NCI-H2196 treated with DMSO at 0.1 percent for 48 hours (cell line): ENCODE data around the gene TTR.

ENCODE experiments used
- DNase-seq: peaks from one replicate; lab custom pipeline; 2025; ENCODE audit not compliant: unreplicated experiment; lab: John Stamatoyannopoulos, UW

Gene TTR

DNA sequence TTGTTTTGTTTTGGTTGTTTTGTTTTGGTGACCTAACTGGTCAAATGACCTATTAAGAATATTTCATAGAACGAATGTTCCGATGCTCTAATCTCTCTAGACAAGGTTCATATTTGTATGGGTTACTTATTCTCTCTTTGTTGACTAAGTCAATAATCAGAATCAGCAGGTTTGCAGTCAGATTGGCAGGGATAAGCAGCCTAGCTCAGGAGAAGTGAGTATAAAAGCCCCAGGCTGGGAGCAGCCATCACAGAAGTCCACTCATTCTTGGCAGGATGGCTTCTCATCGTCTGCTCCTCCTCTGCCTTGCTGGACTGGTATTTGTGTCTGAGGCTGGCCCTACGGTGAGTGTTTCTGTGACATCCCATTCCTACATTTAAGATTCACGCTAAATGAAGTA is at the start of gene TTR:
TSS of gene TTR (plus strand) at position 250 of the 400 bp plus-strand sequence. CDS start at position 276, 26 bp downstream.
- DNase-seq, result no peak

DNA sequence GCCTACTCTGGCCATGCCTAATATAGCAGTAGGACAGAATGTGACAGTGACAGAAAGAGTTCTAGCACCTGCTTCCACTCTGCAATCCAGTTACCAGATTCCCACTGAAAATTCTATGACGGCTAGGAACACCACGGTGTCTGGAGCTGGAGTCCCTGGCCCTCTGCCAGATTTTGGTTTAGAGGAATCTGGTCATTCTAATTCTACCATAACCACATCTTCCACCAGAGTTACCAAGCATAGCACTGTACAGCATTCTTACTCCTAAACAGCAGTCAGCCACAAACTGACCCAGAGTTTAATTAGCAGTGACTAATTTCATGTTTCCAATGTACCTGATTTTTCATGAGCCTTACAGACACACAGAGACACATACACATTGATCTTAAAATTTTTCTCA is 45.2 kb upstream of the TTR start:
- no peak for DNase-seq

DNA sequence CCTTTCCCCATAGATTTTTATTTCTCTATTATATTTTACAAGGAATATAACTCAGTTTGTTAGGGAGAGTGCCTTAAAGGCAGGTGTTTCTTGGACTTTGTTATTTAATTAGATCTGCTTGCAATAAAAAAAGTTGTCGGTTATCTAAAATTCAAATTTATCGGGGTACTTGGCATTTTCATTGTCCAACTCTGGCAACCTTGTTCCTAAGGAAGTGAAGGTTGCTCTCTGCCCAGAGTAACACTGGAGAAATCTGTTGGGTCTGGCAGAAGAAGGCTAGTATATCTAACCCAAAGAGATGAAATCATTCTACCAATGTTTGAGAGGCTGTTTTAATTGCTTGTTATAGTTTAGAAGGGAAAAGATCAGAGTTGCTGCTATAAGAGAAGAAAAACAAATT is 42.8 kb upstream of the TTR start:
- DNase-seq, result no peak

DNA sequence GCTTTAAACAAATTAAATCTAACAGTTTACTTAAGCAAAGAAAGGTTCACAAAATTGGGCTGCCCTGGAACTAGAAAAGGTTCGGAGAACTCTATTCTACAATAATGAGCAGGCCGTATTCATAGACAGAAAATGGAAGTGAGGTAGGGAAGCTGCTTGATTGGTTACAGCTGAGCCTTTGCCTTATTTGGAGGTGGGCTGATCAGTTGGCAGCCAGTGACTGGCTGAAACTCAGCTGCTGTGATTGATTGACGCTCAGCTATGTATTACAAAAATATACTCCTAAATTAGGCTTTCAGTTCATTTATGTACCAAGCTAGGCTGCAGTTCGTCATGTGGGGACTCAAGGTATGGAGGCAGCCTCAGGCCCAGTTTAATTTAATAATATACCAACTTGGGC is 42.3 kb upstream of the TTR start:
- DNase-seq, result no peak

DNA sequence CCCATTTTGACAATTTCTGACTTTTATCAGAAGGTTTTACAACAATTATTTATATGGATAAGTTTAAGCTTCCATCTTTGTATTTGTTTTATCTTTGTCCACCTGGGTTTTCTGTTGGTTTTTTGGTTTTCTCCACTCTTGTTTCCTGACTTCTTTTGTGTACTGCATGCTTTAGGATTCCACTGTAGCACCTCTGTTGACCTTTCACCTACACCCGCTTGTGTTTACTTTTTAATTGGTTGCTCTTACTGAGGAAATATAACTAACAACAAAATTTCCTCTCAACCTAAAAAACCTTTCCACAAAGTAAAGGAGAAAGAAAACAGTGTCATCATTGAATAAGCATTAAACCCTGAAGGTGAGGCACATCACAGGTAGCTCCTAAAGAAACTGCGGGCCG is 39.8 kb upstream of the TTR start:
- no peak for DNase-seq

DNA sequence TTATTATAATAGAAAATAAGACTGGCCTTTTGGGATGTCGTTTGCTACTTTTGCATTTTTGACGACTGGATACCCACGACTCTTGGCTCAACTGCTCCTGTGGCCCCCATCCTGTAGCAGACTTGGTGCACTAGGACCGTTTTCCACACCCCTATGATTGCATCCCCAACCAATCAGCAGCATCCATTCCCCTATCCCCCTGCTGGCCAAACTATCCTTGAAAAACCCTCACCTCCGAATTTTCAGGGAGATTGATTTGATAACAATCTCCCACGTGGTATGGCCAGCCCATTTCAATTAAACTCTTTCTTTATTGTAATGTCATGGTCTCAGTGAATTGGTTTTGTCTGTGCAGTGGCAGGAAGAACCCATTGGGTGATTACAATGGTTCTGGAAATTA is 37.9 kb upstream of the TTR start:
- no peak for DNase-seq

DNA sequence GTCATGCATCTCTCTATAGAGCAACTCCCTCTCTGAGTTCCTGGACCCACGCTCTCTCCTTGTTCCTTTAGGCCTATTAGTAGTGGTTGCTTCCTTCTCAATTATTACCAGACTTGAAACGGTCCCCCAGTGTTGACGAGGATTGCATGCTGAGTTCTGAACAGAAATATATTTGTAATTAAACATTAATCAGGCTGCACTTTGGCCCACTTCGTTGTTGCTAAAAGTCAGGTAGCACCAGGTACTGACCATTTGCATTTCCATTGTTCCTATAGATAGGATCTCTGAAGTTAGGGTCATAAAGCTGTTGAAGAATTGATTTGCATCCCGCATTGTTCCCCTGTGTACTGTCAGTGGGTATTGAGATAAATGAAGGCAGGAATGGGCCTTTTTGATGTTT is 36.9 kb upstream of the TTR start:
- DNase-seq, result no peak

DNA sequence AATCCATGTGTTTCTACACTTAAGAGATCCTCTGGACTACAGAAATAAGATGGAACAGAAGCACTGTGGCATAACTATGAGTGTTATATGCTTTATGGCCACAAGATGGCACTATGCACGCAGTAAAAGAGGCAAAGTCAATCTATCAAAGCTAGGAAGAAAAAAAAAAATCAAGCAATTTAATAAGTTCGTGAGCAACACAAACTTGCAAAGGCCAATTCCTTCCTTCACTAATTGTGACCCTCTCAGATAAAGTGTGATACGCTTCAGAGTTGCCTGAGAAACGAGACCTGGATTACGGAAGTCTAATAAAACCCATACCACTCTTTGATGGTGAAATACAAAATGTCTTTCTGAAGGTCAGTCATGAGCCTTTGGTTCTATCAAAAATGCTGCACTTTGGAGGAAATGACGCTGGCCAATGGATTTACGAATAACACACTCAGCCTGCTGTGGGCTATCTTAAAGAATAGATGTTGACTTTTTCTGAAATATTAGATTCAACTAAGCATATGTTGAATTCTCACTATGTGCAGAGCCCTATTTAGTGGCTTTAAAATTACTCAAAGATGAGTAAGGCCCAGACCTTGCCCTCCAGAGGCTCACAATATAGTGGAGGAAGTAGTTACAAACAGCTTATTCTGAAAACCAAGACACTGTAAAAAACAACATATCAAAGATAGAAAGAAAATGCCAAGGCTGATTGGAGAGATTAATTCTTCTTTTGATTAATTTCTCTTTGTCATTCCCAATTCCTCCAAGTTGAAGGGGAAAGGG is 35.5 kb upstream of the TTR start:
- DNase-seq, result peak; percentile 18

DNA sequence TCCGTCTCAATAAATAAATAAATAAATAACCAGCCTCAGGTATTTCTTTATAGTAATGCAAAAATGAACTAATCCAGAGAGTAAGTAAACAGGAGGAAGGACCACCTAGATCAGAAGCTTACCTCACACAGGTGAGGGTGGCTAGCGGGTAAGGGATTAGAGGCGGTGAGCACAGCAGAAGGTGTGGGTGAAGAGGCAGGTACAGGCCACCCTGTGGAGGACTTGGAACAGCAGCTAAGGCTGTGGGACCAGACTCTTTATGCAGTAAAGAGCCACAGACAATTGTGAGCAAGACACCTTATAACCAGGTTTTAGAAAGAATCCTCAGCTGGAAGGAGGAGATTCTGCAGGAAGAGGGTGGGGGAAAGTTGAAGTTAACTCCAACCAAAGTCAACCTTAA is 34.2 kb upstream of the TTR start:
- DNase-seq, result no peak

DNA sequence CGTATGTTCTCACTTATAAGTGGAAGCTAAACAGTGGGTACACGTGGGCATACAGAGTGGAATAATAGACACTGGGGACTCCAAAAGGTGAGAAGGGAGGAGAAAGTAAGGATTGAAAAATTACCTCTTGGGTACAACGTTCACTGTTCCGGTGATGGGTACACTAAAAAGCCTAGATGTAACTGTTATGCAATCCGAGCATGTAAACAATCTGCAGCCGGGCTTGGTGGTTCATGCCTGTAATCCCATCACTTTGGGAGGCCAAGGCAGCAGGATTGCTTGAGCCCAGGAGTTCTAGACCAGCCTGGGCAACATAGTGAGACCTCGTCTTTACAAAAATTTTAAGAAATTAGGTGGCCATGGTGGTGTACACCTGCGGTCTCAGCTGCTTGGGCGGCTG is 33.1 kb upstream of the TTR start:
- DNase-seq, result no peak

DNA sequence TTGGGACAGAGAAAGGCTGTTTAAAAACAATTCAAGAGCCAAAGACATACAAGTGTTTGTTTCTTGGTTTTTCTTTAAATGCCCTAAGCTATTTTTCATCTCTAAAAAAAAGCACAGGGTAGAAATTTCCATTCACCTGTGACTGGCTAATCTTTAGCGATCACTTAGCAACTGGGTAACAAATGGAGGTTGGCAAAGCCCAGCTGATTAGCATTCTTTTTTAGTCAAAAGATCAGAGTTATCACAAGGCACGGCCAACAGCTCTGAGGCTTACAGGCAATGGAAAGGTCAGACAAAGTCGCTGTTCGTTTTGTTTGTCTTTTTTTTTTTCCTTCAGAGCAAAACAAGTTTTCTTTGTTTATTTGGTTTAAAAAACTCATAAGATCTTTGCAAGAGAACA is 29.0 kb upstream of the TTR start:
- DNase-seq, result no peak

DNA sequence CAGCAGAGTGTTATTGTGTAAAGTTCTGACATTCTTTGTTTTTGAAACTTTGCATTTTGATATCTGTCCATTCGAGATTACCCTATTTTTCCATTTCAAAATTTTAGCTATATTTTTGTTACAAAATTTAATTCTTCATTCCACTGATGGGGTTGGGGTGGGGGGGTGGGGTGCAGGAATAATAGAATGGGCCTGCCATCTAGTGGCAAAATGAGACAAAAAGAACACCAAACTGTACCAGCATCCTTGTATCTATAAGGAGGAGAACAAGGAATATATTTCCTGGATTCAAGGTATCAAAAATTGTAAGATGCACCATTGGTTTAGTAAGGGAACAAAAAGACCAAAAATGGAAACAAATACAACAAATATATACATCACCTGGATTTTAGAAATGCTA is 27.9 kb upstream of the TTR start:
- no peak for DNase-seq

DNA sequence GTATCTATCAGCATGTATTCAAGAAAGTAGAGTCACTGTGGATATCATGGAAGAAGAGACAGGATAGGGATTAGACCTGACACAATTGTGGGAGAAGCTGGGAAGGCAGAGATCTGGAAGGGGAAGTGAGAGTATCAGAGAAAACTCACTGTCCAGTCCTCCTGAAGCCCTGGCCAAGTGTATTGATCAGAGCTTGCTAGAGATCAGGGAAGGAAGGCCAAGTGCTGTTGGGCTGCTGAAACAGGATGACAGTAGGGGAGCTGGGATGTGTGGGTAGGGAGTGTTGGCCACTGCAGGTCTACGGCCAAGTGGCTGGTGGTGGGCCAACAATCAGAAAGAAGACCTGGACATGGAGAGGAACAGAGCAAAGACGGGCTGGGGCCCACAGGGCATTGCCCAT is 26.3 kb upstream of the TTR start:
- no peak for DNase-seq

DNA sequence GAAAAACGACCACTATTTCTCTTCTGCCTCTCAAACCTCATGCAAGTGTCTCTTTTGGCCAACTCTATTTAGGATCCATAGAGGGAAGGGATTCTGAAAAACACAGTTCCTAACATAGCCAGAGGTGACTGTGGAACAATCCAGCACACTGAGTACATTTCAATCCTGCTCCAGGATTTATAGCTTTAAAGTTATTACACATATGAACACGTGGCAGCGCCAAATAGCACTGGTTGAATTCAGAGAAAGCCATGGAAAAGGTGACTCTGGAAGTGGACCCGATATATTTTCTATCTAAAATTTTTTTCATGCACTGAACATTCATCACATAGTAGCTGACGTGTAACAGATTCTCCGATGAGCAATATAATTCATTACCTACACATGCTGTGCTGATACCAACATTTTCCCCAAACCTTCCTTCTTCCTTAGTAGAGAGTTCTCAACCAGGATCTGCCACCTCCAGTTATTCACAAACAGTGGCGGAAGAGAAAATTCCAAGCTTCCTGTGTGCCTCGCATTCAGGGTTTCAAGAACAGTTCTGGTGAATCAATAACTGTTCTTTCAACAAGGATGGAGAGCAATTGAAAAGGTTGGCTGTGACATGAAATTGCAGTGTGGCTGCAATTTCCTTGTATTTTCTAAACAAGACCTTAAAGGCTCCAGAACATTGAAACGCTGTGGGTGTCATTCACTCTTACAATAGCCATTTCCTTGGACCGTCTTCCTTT is 25.7 kb upstream of the TTR start:
- DNase-seq, result no peak

DNA sequence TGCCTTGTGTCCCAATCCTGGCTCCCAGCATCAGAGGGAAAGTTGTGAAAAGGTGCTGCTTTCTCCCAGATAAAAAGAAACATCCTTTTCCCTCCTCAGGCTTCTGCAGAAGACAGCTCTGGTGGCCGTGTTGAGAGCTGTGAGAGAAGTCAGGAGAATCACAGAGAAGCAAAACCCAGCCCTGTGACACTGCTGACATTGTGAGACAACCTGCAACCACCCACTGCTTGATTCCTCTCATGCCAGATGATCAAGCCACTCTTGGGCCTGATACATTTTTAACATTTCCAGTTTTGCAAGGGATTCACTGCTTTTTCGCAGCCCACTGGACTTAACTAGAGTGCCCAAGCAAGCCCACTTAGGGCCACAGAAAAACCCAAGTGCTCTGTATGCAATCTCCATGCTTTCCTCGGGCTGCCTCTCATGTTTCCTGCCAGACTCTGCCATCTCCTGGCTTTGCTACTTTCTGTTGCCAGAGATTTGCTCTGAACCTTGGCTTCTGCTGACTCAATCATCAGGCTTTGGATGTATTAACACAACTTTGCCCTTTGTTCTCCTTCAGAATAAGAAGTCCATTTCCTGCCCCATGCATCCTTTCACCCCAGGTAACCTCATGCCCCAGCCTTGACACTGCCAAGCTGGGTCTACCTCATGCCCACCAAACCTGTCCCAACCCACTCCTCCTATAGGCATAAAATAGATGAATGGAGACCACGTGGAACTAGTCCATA is 24.9 kb upstream of the TTR start:
- no peak for DNase-seq

DNA sequence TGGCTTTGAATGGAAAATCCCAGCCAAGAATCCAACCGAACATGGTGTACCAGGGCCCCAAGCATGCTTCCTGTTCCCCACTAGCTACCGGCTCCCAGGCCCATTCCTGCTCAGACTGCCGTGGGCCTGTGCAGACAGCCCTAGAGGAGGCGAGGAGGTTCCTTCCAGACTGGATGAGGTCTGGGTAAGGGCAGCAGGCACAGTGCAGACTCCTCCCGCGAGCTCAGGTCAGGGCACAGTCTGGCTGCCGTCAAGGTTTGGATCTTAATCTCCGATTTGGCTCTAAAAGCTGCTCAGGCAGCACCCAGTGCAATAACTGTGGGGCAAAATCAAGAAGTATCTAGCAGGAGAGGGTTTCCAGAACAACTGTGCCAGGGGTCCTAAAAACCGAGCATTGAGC is 19.3 kb upstream of the TTR start:
- DNase-seq, result no peak

DNA sequence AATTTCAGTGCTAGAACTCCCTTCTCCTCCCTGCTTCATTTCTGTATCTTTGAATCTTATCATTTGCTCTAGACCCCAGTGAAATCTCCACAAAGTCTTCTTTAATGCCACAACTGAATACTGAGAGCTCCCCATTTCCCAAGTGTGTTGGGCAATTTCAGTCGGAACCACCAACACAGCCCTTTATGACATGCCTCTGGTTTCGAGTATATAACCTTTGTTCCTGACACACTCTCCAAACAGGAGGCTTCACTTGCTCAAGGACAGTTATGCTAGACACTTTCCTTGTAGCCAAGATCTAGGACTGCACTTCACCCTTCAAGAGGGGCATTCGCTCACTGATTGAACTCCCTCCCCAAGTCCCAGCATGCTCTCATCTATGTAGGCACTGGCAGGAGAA is 18.6 kb upstream of the TTR start:
- DNase-seq, result no peak

DNA sequence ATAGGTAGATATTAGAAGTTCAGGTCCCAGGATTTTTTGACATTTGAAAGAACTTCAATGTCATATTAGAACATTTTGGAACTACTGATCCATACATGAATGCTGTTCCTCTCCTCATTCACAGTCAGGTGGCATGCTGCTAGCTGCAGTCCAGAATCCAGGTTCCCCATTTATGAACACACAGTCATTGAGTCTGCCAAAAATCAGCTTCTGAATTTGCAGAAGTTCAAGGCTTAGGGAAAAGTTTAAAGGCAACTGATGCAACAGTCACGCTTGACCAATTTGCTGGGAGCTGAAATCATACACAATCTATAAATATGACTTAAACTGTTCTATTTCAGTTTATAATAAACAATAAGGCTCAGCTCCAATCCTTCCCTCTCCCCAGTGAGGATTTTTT is 17.3 kb upstream of the TTR start:
- no peak for DNase-seq

DNA sequence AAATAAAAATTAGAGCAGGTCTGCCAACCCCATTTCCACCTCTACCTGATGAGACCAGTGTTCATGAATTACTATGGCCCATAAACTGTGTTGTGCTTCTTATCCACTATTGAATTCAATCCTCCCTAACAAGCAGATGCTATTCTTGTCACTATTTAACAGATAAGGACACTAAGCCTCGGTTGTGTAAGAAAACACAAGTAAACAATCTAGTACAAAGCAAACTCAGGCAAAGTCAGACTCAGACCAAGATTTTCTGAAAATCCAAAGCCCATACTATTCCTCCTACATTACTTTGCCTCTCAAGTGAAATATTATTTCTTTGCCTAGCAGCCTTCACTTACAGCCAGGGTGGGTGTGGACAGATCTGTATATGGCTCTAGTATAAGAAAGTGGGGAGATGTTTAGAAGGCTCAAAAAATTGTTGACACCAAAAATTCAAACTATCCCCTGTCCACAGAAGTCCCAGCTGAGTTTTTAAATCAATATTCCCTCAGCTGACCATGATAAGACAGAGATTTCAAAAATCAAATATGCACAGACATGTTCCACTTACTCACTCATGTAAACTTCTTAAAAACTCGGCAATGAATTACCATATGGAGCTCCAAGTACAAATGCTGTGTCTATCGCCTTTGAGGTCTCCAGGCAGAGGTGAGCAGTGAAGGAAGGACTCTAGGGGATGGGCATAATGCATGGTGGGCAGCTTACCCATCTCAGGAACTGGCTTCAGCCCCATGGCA is 16.0 kb upstream of the TTR start:
- DNase-seq, result no peak

DNA sequence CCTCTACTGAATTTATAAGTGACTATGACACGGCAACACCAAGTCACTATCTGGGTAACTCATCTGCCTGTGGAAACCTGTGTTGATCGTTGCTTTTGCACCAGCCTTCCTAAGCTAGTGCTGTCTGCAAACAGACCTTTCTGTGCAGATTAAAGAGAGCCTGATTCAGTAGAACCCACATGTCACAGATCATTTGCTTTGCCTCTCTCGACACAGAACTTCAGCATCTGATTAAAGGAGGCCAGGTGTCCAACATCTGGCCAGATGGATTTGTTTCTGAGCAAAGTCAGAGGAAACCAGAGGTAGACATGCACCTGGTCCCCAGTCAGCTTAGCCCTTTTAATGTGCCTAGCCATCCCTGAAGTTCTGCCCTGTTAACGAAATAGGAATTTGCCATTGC is 15.0 kb upstream of the TTR start:
- no peak for DNase-seq

DNA sequence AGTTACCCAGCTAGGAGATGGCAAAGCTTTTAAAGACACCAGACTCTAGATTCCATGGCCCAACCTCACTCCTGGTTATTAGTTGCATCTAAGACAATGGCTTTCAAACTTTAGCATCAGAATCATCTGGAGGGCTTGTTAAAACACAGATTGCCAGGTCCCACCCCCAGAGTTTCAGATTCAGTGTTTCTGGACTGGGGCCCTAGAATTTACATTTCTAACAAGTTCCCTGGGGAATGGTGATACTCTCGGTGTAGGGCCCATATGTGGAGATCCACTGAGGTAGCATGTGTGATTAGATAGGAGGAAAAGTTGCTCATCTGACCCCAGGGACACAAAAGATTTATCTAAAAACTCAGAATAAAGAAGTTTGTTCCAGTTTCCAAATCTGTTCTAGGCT is 14.5 kb upstream of the TTR start:
- no peak for DNase-seq
